HG03135 (cell line): ENCODE results near the gene DONSON.

Experiments used
- ATAC-seq: cut with Tn5 transposase; IDR thresholded peaks from one replicate; pipeline ENCODE4 v1.9.1; 2021; ENCODE audit warnings: mild to moderate bottlenecking, moderate library complexity; ENCODE audit not compliant: unreplicated experiment

DONSON gene

DNA sequence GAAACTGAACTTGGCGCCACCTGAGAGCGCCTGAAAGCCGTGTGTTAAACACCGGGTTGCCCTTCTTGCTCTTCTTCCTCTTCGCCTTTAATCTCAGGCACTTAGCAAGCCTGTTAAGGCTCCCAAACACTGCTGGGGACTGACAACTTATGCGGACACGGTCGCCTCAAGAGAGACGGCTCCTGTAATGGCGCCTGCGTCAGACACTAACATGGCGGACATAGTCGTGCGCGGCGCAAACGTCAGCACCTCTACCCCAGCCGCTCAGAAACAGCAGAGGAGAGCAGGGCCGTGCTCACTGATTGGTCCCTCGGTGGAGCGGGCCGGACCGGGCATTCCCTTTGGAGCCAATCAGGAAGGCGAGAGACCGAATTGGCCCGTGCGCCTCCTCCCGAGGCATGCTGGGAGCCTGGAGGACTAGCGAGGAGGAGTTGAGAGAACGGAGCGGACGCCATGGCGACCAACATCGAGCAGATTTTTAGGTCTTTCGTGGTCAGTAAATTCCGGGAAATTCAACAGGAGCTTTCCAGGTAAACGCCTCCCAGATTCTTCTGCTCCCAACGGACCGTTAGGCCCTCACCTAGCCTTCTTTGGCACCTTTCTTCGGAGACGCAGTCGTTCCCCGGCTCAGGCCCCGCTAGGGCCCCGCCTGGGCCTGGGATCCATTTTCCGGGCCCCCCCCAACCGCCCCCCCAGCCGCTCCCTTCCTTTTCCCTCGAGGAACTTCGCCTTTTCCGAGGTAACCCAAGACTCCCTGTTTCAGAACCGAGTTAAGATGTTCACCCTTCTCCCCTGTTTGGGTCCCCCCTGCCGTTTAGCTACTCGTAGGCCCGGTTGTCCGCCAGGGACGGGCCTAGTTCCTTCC is 45.6 kb downstream of the DONSON start, which contains the start of gene SON:
TSS of gene SON (plus strand) at position 399 of the 865 bp plus-strand sequence. CDS start at position 454, 55 bp downstream.
- ATAC-seq: peak; percentile 90

DNA sequence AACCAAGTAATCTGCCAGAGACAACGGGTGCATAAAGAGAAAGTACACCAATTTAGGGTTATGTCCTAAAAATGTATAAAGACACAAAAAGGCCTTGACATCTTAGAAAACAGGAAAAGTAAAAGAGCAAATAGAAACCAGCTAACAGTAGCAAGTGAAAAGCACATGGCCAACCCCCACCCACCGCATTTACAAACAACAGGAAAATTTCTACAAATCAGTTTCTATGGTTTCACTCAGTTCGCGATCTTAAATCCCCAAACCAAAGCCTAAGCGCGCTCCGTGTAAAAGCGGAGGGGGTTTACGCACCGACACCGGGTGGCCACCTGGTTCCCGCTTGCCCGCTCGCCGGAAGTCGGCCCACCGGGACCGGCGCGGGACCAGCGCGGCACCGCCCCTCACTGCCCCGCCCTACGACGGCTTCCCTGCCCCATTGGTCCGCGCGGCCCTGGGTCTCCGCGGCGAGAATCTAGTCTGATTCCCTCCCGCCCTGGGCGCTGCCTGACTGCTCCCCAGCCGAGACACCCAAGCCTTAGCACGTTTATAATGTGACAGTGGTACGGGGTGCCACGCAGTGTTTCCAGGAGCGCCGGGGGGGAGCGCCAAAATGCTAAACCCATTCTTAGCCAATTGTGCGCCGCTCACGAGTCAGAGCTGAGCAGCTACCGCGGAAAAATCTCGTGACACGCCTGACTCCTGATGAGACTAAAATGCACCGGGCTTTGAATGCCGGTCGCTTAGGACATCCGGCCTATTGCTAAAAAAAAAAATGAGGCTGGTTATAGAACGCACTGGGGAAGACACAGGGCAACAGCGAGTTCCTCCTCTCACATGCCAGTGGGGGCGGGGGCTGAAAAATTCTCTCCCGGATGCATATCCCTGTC is 46.5 kb downstream of the DONSON start, which contains the start of gene GART:
TSS of gene GART (minus strand) at position 362 of the 884 bp plus-strand sequence. CDS start 2,802 bp downstream, outside the sequence.
- ATAC-seq: peak; percentile 56

DNA sequence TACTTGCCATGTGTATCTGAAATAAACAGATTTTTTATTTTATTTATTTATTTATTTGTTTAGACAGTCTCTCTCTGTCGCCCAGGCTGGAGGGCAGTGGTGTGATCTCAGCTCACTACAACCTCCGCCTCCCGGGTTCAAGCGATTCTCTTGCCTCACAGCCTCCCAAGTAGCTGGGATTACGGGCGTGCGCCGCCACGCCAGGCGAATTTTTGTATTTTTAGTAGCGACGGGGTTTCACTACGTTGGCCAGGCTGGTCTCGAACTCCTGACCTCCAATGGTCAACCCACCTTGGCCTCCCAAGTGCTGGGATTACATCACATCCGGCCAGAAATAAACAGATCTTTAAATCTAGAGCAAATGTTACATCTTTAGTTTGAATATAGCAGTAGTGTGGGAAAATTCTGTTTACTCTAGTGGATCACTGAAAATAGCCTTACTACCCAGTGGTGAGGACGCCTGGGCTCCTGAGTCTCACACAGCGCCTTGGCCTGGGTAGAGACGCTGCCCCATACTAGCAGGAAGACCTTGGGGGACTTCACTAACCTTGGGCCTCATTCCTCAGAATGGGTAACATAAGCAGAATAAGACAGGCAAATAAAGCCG is 47.3 kb downstream of the DONSON start:
- no peak for ATAC-seq

GRCh38 chr21:33540711-33541104 is 47.8 kb downstream of the DONSON start:
- no peak for ATAC-seq

GRCh38 chr21:33539616-33540015 is 48.9 kb downstream of the DONSON start:
- no peak for ATAC-seq

- no peak for ATAC-seq
These were observed 51.3 kb downstream of the DONSON start for GRCh38 chr21:33537212-33537611.

GRCh38 chr21:33531007-33531406 is 57.5 kb downstream of the DONSON start:
- no peak for ATAC-seq
